Astrocyte (in vitro differentiated cells and primary cell): Measurements from ENCODE around the gene ASGR1.

Experiments
- EZH2 ChIP-seq: IDR thresholded peaks from 2 replicates; pipeline ENCODE4 v1.6.1; 2012; ENCODE audit warnings: mild to moderate bottlenecking, low read length, inconsistent platforms; ENCODE audit not compliant: insufficient read depth
- TF ChIP-seq, protein P1 (sequence below): IDR thresholded peaks from 2 replicates; pipeline ENCODE4 v1.5.1; 2011; ENCODE audit warnings: low read depth, mild to moderate bottlenecking, inconsistent platforms, low read length, moderate library complexity; ENCODE audit not compliant: insufficient read depth

DNA sequence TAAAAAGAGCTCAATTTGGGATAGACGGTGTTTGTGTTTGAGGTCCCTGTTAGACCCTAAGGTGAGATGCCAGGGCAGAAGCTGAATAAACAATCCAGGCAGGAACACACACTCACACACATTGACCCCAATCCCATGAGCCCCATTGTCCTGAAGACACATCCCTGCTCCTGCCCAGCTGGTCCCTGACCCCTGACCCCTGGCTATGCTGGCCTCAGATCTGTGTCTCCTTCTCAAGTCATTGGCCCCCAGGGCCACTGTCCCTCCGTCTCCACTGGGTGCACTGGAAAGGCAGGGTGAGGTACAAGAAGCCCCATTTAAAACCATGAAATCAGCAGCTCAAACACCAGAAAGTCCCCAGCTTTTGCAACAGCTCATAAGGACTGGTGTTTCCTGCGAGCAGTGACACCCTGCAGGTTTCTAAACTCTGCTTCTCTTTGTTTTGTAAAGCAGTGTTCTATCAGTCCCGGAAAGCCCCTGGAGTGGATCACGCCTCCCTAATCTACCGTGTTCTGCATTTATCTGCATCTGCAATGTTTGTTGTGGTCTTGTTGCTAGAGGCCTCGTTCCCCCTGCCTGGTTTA is 46.6 kb downstream of the ASGR1 start:
- TF ChIP-seq, protein P1, sequence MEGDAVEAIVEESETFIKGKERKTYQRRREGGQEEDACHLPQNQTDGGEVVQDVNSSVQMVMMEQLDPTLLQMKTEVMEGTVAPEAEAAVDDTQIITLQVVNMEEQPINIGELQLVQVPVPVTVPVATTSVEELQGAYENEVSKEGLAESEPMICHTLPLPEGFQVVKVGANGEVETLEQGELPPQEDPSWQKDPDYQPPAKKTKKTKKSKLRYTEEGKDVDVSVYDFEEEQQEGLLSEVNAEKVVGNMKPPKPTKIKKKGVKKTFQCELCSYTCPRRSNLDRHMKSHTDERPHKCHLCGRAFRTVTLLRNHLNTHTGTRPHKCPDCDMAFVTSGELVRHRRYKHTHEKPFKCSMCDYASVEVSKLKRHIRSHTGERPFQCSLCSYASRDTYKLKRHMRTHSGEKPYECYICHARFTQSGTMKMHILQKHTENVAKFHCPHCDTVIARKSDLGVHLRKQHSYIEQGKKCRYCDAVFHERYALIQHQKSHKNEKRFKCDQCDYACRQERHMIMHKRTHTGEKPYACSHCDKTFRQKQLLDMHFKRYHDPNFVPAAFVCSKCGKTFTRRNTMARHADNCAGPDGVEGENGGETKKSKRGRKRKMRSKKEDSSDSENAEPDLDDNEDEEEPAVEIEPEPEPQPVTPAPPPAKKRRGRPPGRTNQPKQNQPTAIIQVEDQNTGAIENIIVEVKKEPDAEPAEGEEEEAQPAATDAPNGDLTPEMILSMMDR: no peak
- no peak for TF ChIP-seq EZH2
